Keratinocyte (primary cell): ENCODE results near the gene GRAMD4. TPM values are rescaled to one million over a fixed set of nuclear protein-coding genes. Genes with fewer than 3 reads are reported as not detected.

ENCODE experiments used
- DNase-seq: peaks from one replicate; pipeline ENCODE4 v3.0.0-alpha.2; 2011; ENCODE audit warnings: low read depth, missing footprints, low spot score
- FAIRE-seq: peaks from 2 replicates; lab custom pipeline; 2011; peaks lifted over from hg19 to GRCh38; lab: Jason Lieb, UNC
- H2AFZ ChIP-seq: 2 replicates; pipeline ENCODE4 v1.6.0; 2012; ENCODE audit warnings: low read length, control low read depth, inconsistent platforms; ENCODE audit not compliant: control insufficient read depth
- H3K27ac ChIP-seq: 2 replicates; pipeline ENCODE4 v1.5.1; 2011; ENCODE audit warnings: low read length; ENCODE audit not compliant: control insufficient read depth, insufficient read depth
- H3K27me3 ChIP-seq: 3 replicates; pipeline ENCODE4 v1.6.0; 2011; ENCODE audit warnings: low read length; ENCODE audit not compliant: control insufficient read depth, insufficient read depth; ENCODE audit errors: extremely low read depth
- H3K36me3 ChIP-seq, 2 experiments: 2 replicates in 1 of 2; 3 replicates in 1 of 2; pipeline ENCODE4 v1.5.1; 2011; ENCODE audit warnings: low read length in 2 of 2, mild to moderate bottlenecking in 1 of 2; ENCODE audit not compliant: control insufficient read depth in 2 of 2, insufficient read depth in 2 of 2; ENCODE audit errors: extremely low read depth in 1 of 2
- H3K4me1 ChIP-seq: 3 replicates; pipeline ENCODE4 v1.5.1; 2011; ENCODE audit warnings: low read length; ENCODE audit not compliant: control insufficient read depth, insufficient read depth; ENCODE audit errors: extremely low read depth
- H3K4me2 ChIP-seq: 3 replicates; pipeline ENCODE4 v1.6.0; 2011; ENCODE audit warnings: low read depth, low read length; ENCODE audit not compliant: control insufficient read depth, insufficient read depth; ENCODE audit errors: extremely low read depth
- H3K4me3 ChIP-seq, 3 experiments: fragments of 200-600 bp in 1 of 3; sonication (generic) in 1 of 3; 2 replicates in 2 of 3; 3 replicates in 1 of 3; pipeline ENCODE4 v1.5.1; 2011 to 2016; ENCODE audit warnings: low read length in 3 of 3, mild to moderate bottlenecking in 3 of 3, control low read depth in 2 of 3, inconsistent platforms in 1 of 3, low read depth in 1 of 3, mixed read lengths in 1 of 3, mixed run types in 1 of 3, moderate library complexity in 1 of 3; ENCODE audit not compliant: control insufficient read depth in 2 of 3, insufficient read depth in 2 of 3; ENCODE audit errors: extremely low read depth in 1 of 3
- H3K79me2 ChIP-seq: 2 replicates; pipeline ENCODE4 v1.6.0; 2012; ENCODE audit warnings: low read length; ENCODE audit not compliant: control insufficient read depth, insufficient read depth
- H3K9ac ChIP-seq: 3 replicates; pipeline ENCODE4 v1.6.0; 2011; ENCODE audit warnings: low read length; ENCODE audit not compliant: control insufficient read depth, insufficient read depth; ENCODE audit errors: extremely low read depth
- H3K9me1 ChIP-seq: 3 replicates; pipeline ENCODE4 v1.6.0; 2011; ENCODE audit warnings: low read length; ENCODE audit not compliant: control insufficient read depth, insufficient read depth; ENCODE audit errors: extremely low read depth
- H3K9me3 ChIP-seq: 2 replicates; pipeline ENCODE4 v1.5.1; 2012; ENCODE audit warnings: low read depth, low read length; ENCODE audit not compliant: control insufficient read depth
- H4K20me1 ChIP-seq: 3 replicates; pipeline ENCODE4 v1.6.0; 2011; ENCODE audit warnings: low read length; ENCODE audit not compliant: control insufficient read depth, insufficient read depth; ENCODE audit errors: extremely low read depth
- CTCF ChIP-seq, 3 experiments: IDR thresholded peaks in 1 of 3; conservative IDR thresholded peaks in 1 of 3; optimal IDR thresholded peaks in 1 of 3; 2 replicates in 2 of 3; 3 replicates in 1 of 3; pipeline versions ENCODE3 to v1.5.1; 2011; ENCODE audit warnings: low read length in 3 of 3, mild to moderate bottlenecking in 3 of 3, moderate library complexity in 2 of 3, control low read depth in 1 of 3, inconsistent platforms in 1 of 3; ENCODE audit not compliant: insufficient read depth in 2 of 3; ENCODE audit errors: extremely low read depth in 1 of 3
- EZH2 ChIP-seq: IDR thresholded peaks from one replicate; pipeline ENCODE4 v1.6.1; 2012; ENCODE audit warnings: inconsistent platforms, mild to moderate bottlenecking, low read length, moderate library complexity
- dilution Hi-C: fragments of 300-500 bp; cut with MboI; formaldehyde crosslinking; loops from one replicate; pipeline ENCODE4 v1.7.0; 2020; ENCODE audit warnings: low sequenced_read_pairs; ENCODE audit not compliant: extremely low pct_ligation_motif_present
- polyA plus RNA-seq, 5 experiments: library from polyadenylated mRNA; depleted of rRNA in 3 of 5; stranded (reverse) in 3 of 5; stranded (forward) in 1 of 5; unstranded in 1 of 5; fragments of >200 nt; gene quantifications; 1 replicate in 1 of 5; 2 replicates in 3 of 5; 3 replicates in 1 of 5; pipeline versions ENCODE4 v1.2.1 to v1.2.3, GENCODE V29; 2011 to 2012; ENCODE audit warnings: missing spikeins in 2 of 5, low read depth in 1 of 5, low replicate concordance in 1 of 5

Gene GRAMD4
- polyA plus RNA-seq, 1 donor (not counting 4 experiments of a cell fraction or from before 2014, with no cell fraction given) = 17.3 TPM

GRCh38 chr22:46582281-46582933, 37.8 kb upstream of the GRAMD4 start:
- H4K20me1 ChIP-seq = peaks cover 6% of the 10 kb centered on the region
- peaks cover 30% of the 10 kb centered on the region for H3K79me2 ChIP-seq
- peaks cover 49% of the 10 kb centered on the region for H3K4me1 ChIP-seq

GRCh38 chr22:46583571-46583970, 36.6 kb upstream of the GRAMD4 start:
- no peak for FAIRE-seq
- peaks cover 6% of the 10 kb centered on the region for H4K20me1 ChIP-seq

More at GRCh38 chr22:46582281-46582933, 37.8 kb upstream of the GRAMD4 start:
- TF ChIP-seq CTCF (optimal IDR thresholded peaks at IDR 0.05 in 1 of 3, IDR thresholded peaks at IDR 0.05 in 1 of 3, conservative IDR thresholded peaks at IDR 0.05 in 1 of 3; ENCODE audit: extremely low read depth in 1 of 3, insufficient read depth in 2 of 3, low read length in 3 of 3) (no peak), EZH2 (no peak)
- Histone ChIP-seq H3K9me1 (no peaks in the 10 kb centered on the region), H3K36me3 (peaks cover 0 to 3% of the 10 kb centered on the region in 2 experiments), H2AFZ (no peak overlapping the region), H3K27ac (no peak overlapping the region), H3K9ac (no peak overlapping the region), H3K9me3 (no peaks in the 10 kb centered on the region), H3K4me2 (no peak overlapping the region), H3K4me3 (no peak overlapping the region), H3K27me3 (no peaks in the 10 kb centered on the region)
- dilution Hi-C loops = no loop called here
- DNase-seq = no peak
- FAIRE-seq = no peak

More at GRCh38 chr22:46583571-46583970, 36.6 kb upstream of the GRAMD4 start:
- DNase-seq = no peak
- dilution Hi-C loops = no loop called here
- TF ChIP-seq CTCF (optimal IDR thresholded peaks at IDR 0.05 in 1 of 3, IDR thresholded peaks at IDR 0.05 in 1 of 3, conservative IDR thresholded peaks at IDR 0.05 in 1 of 3; ENCODE audit: extremely low read depth in 1 of 3, insufficient read depth in 2 of 3, low read length in 3 of 3) = no peak
- TF ChIP-seq EZH2 = no peak
- Histone ChIP-seq H3K27ac (no peak overlapping the region), H3K9me1 (no peaks in the 10 kb centered on the region), H3K4me2 (no peak overlapping the region), H3K9me3 (no peaks in the 10 kb centered on the region), H3K4me3 (no peak overlapping the region), H3K79me2 (peaks cover 25% of the 10 kb centered on the region), H2AFZ (no peak overlapping the region), H3K27me3 (peaks cover 3% of the 10 kb centered on the region), H3K4me1 (peaks cover 43% of the 10 kb centered on the region), H3K9ac (no peak overlapping the region), H3K36me3 (peaks cover 0 to 3% of the 10 kb centered on the region in 2 experiments)
